Measurements from ENCODE around the gene SCFD2. TPM values are rescaled to one million over a fixed set of nuclear protein-coding genes. Genes with fewer than 3 reads are reported as not detected.

Gene SCFD2
- total RNA-seq, 4 donors from 2014 or later, result 12.7 to 23.7 (median 18.3) TPM

DNA sequence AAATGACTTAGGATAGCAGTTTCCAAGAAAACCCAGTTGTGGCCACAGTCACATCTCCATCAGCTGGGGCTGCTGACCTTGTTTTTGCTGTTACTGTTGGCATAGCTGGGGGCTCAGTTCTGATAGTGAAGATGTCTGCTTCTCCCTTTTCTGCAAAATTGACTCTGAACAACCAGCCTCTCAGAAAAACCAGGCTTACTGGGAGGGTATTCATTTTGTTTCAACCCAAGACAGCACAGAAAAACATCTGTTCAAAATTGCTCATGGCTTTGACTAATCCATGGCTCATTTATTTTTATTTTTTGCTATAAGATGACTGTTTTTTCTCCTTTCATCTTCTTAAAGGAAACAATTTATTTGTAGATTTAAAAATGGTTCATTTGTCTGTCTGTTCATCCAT lies 450.7 kb downstream of the SCFD2 start:
- TF ChIP-seq, protein P1, sequence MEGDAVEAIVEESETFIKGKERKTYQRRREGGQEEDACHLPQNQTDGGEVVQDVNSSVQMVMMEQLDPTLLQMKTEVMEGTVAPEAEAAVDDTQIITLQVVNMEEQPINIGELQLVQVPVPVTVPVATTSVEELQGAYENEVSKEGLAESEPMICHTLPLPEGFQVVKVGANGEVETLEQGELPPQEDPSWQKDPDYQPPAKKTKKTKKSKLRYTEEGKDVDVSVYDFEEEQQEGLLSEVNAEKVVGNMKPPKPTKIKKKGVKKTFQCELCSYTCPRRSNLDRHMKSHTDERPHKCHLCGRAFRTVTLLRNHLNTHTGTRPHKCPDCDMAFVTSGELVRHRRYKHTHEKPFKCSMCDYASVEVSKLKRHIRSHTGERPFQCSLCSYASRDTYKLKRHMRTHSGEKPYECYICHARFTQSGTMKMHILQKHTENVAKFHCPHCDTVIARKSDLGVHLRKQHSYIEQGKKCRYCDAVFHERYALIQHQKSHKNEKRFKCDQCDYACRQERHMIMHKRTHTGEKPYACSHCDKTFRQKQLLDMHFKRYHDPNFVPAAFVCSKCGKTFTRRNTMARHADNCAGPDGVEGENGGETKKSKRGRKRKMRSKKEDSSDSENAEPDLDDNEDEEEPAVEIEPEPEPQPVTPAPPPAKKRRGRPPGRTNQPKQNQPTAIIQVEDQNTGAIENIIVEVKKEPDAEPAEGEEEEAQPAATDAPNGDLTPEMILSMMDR (IDR thresholded peaks at IDR 0.05), result no peak
- TF ChIP-seq POLR2A (IDR thresholded peaks at IDR 0.05) (no peak), POLR2AphosphoS5 (IDR thresholded peaks at IDR 0.05) (no peak), EP300 (IDR thresholded peaks at IDR 0.05; ENCODE audit: low read depth) (no peak)
- no peak for DNase-seq
- H3K9me3 ChIP-seq, result no peaks in the 10 kb centered on the region
- no peaks in the 10 kb centered on the region for H3K36me3 ChIP-seq
- H3K4me3 ChIP-seq, result no peak overlapping the region
- H3K27me3 ChIP-seq, result no peaks in the 10 kb centered on the region
- H3K4me1 ChIP-seq, result peaks cover 0 to 21% (median 8%) of the 10 kb centered on the region in 4 donors
- no peak overlapping the region for H3K27ac ChIP-seq
- intact Hi-C loops (cut with DNase I; ENCODE audit: low total_unique reads), result no loop called here
- in situ Hi-C loops (cut with MboI; ENCODE audit: low pct_ligation_motif_present in 1 of 4, low pct_unique_long_range_greater_than_20kb in 1 of 4, low sequenced_read_pairs in 3 of 4), result no loop called here

DNA sequence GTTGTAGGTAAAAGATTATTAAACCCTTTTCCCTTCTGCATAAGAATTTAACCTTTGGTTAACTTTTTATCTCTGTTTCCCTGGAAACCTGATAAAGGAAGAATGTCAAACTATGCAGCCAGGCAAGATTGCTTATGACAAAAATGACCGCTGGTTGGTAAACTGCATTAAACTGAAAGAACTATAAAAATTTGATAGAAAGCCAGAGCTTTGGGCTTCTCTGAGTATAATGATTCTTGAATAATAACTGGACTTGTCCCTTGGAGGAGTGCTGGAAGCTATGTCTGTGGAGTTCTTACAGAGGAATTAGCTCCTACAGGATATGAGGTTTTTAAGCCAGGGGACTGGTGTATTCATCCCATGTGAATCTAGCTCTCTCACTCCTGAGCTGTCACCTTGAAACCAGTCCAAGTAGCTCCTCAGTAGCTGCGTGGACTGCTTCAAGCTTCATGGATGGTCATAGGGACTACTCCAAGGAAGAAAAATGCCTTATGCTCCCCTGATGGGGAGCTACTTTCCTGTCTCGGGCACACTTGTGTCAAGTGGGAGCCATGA lies 451.7 kb downstream of the SCFD2 start:
- TF ChIP-seq EP300 (IDR thresholded peaks at IDR 0.05; ENCODE audit: low read depth), result no peak
- TF ChIP-seq POLR2AphosphoS5 (IDR thresholded peaks at IDR 0.05), result no peak
- no peak for TF ChIP-seq POLR2A (IDR thresholded peaks at IDR 0.05)
- TF ChIP-seq, protein P1 (IDR thresholded peaks at IDR 0.05), result no peak
- in situ Hi-C loops (cut with MboI; ENCODE audit: low pct_ligation_motif_present in 1 of 4, low pct_unique_long_range_greater_than_20kb in 1 of 4, low sequenced_read_pairs in 3 of 4) (no loop called here), intact Hi-C loops (cut with DNase I; ENCODE audit: low total_unique reads) (no loop called here)
- 60 to 71% methylated on average over 2 to 3 of the region's 3 CpGs for WGBS, 2 donors (ENCODE audit: low coverage in 1 of 2)
- DNase-seq, result no peak
- no peaks in the 10 kb centered on the region for H3K9me3 ChIP-seq
- H3K27me3 ChIP-seq, result no peaks in the 10 kb centered on the region
- H3K36me3 ChIP-seq, result no peaks in the 10 kb centered on the region
- H3K27ac ChIP-seq, result peak overlapping the region in 1 of 4 donors; percentile 6
- H3K4me1 ChIP-seq, result peaks cover 0 to 21% (median 8%) of the 10 kb centered on the region in 4 donors
- H3K4me3 ChIP-seq, result no peak overlapping the region

DNA sequence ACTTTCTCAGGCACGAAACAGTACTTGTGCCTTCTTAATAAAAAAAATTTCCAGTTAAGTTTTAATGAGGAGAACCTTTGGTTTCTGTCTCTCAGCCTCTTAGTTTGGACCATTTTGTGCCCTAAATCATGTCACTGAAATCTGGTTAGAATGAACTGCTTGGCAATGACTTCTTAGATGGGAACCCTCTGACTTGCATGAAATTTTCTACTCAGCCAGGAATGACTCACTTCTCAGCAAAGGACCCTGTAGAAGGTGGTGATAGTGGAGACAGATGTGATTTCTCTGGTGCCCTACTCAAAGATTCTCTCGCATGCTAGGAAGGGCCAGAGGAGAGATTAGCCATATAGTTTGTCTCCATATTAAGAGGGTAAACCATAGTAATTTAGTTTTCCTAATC lies 453.3 kb downstream of the SCFD2 start:
- TF ChIP-seq POLR2AphosphoS5 (IDR thresholded peaks at IDR 0.05) (no peak), POLR2A (IDR thresholded peaks at IDR 0.05) (no peak), EP300 (IDR thresholded peaks at IDR 0.05; ENCODE audit: low read depth) (no peak)
- TF ChIP-seq, protein P1 (IDR thresholded peaks at IDR 0.05), result no peak
- intact Hi-C loops (cut with DNase I; ENCODE audit: low total_unique reads) (no loop called here), in situ Hi-C loops (cut with MboI; ENCODE audit: low pct_ligation_motif_present in 1 of 4, low pct_unique_long_range_greater_than_20kb in 1 of 4, low sequenced_read_pairs in 3 of 4) (no loop called here)
- Histone ChIP-seq H3K4me1 (peaks cover 0 to 21% (median 8%) of the 10 kb centered on the region in 4 donors), H3K27ac (no peak overlapping the region), H3K27me3 (no peaks in the 10 kb centered on the region), H3K4me3 (no peak overlapping the region), H3K9me3 (no peaks in the 10 kb centered on the region), H3K36me3 (no peaks in the 10 kb centered on the region)
- no peak for DNase-seq
- whole genome bisulfite sequencing, 2 donors (ENCODE audit: low coverage in 1 of 2), result 92 to 94% methylated on average over 2 of the region's 2 CpGs

DNA sequence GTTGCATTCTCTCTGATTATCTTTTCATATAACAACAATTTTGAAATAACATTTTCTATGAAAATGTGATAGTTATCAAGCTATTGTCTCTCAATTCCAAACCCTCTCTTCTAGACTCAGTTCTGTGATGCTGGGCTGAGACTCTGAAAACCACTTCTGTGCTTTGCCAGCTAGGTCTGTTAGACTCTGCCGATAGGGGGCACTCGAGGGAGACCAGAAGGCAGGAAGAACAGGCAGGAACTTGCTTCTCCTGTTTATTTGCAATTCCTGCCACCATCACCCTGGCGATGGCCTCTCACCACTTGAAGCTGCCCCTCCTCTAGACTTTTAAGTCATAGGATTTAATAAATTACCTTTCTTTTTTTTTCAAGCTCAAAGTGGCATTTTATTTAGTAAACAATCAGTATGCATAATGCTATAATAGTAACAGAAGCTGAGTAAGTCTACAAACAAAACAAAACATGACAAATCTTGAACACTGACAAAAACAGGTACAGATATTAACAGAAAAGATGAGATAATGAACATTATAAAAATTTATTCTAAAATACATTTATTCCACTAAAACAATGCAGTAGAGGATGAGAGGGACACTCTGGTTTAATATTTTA lies 454.1 kb downstream of the SCFD2 start:
- TF ChIP-seq, protein P1 (IDR thresholded peaks at IDR 0.05), result peak; percentile 50 to 71 (median 59)
- TF ChIP-seq POLR2A (IDR thresholded peaks at IDR 0.05) (no peak), EP300 (IDR thresholded peaks at IDR 0.05; ENCODE audit: low read depth) (no peak), POLR2AphosphoS5 (IDR thresholded peaks at IDR 0.05) (no peak)
- Histone ChIP-seq H3K9me3 (no peaks in the 10 kb centered on the region), H3K27ac (no peak overlapping the region), H3K4me1 (peaks cover 0 to 21% (median 8%) of the 10 kb centered on the region in 4 donors), H3K4me3 (no peak overlapping the region), H3K27me3 (no peaks in the 10 kb centered on the region), H3K36me3 (no peaks in the 10 kb centered on the region)
- in situ Hi-C loops (cut with MboI; ENCODE audit: low pct_ligation_motif_present in 1 of 4, low pct_unique_long_range_greater_than_20kb in 1 of 4, low sequenced_read_pairs in 3 of 4) (no loop called here), intact Hi-C loops (cut with DNase I; ENCODE audit: low total_unique reads) (no loop called here)
- 15 to 25% methylated on average over 2 to 3 of the region's 3 CpGs for WGBS, 2 donors (ENCODE audit: low coverage in 1 of 2)
- peak; percentile 80 for DNase-seq
